ELF-1 (cell line): ENCODE measurements around the gene DNAJA4.

Source experiments
- DNase-seq: peaks from one replicate; pipeline ENCODE4 v3.0.0-alpha.2; 2016; ENCODE audit warnings: low read depth, low spot score

The DNAJA4 gene

DNA sequence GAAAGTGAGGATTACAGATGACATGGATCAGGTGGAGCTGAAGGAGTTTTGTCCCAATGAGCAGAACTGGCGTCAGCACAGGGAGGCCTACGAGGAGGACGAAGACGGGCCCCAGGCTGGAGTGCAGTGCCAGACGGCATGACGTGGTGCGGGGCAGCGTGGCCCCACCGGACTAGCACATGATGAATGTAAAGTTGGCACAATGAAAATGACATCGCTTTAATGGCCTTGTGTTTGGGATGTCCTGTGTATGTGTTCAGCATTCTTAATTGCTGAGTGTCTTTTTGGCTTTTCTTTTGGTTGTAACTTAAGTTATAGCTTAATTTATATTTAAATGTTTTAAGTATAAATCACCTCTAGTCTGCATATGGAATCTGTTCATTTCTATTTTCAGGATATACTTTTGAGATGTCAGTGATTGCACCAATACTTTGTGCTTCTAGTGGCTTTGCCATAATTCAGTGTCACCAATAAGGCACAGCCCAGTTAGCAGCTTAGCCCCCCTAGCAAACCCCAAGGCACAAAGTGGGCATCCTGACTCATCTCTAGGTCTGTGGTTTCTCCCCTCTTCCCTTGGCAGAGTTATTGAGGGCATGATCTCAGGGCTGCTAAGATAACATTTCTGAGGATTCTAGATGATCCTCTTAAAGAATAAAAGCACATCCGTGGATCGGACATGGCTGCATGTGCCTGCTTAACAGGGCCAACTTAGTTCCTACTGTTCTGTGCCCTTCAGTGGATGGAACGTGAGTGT is 16.1 kb downstream of the DNAJA4 start:
- no peak for DNase-seq

DNA sequence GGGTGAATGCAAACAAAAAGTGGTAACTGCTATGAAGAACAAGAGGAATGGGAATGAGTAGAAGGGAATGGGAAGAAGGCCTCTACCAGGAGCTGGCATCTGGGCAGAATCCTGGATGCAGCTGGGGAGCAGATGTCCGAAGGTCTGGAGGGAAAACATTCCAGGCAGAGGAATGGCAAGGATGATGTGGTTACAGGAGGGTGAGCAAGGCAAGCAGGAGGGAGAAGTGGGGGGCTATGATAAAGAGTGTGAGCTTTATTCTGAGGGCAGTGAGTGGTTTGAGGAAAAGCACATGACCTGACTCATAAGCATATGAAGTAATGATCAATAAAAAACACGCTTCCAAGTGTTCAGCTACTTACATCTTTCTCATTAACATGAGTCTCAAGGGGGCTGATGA is 18.0 kb downstream of the DNAJA4 start:
- DNase-seq: no peak

- DNase-seq: no peak
Measured at GRCh38 chr15:78284758-78285157, 20.4 kb downstream of the DNAJA4 start.

DNA sequence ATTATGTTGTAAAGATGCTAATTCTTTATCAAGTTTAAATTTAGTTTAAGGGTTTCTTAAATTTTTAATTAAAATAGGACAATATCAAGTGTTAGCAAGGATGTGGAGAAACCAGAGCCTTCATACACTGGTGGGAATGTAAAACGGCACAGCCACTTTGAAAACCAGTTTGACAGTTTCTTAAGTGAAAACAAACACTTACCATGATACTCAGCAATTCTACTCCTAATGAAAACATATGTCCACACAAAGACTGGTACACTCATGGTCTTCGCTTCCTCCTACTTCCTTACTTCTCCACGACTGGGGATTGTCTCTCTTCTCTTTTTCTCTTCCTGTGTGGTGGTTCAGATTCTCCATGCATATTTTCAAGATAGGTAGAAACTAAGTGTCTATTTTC is 25.9 kb downstream of the DNAJA4 start:
- no peak for DNase-seq

GRCh38 chr15:78291052-78291451 is 26.7 kb downstream of the DNAJA4 start:
- DNase-seq: no peak

DNA sequence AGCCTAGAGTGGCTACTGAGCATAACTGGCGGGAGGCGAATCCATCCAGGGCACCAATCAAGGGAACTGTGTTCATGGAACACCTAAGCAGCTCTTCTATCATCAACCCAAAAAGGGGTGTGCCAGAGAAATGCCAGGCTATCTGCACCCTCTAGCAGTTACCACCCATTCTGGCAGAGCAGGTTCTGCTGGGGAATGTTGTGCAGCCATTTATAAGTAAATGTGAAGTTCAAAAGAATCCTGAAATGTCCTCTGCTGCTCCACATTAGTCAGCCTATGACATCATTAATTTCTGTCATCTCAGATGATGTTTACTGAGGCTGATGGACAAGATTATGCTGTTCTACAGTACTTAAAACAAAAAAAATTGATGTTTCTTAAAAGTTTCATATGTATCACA is 27.3 kb downstream of the DNAJA4 start:
- DNase-seq: no peak

- no peak for DNase-seq
Measured at GRCh38 chr15:78292219-78292618, 27.9 kb downstream of the DNAJA4 start.

DNA sequence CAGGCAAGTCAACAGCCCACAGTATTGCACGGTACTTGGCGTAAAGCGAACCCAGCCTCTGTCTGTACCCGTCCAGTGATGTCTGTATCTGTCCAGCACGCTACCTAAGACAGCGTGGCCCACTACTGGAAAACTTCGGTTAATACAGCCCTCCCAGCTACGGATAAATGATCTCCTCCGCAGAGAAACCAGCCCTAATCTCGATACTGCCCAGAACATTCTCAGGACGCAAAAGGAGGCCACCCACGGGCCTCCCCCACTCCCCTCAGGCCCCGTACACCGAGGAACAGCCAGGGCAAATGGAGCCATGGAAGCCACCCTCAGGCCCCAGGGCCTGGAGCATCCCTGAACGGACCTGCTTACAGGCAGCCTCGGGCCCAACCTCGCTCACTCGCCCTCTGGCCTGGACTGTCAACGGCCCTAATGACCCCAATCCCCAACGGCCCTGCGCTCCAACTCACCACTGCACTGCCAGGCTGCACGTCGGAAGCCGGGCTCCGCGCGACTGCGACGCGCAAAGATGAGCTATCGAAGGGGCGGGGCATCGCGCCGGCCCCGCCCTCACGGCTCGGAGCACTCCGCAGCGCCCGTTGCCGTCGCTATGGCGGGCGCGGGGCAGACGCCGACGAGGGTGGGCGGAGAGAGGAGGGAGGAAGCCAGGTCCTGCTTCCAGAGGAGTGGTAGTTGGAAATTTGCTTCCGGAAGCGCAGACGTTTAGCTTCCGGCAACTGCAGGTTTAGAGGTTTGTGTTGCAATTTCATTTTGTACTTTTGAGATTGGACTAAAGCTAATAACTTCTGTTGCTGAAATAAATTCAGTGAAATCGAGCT is 35.0 kb downstream of the DNAJA4 start, which contains the start of gene SKIC8:
SKIC8 (minus strand) TSS at position 509 of the 830 bp plus-strand sequence. CDS start 3,923 bp downstream, outside the sequence.
- peak; percentile 98 for DNase-seq

- no peak for DNase-seq
Measured at GRCh38 chr15:78301326-78301725, 37.0 kb downstream of the DNAJA4 start.

DNA sequence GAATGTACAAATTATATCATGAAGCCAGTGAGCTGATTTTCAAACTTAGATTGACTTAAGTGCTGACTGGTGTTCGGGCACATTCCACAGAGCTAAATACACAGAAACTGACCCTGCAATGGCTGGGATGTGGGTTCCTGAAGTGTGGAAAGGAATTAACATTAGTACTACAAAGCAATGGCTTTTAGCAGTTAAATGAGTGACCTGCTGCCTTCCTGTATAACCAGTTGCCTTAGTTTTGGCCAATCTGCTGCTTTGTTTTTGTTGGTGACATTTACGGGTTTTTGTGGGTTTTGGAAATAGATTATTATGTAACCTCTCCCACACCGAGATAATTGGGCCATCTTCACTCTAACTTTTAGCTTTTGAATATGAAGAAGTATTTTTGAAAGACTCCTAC is 37.5 kb downstream of the DNAJA4 start:
- DNase-seq: no peak

DNA sequence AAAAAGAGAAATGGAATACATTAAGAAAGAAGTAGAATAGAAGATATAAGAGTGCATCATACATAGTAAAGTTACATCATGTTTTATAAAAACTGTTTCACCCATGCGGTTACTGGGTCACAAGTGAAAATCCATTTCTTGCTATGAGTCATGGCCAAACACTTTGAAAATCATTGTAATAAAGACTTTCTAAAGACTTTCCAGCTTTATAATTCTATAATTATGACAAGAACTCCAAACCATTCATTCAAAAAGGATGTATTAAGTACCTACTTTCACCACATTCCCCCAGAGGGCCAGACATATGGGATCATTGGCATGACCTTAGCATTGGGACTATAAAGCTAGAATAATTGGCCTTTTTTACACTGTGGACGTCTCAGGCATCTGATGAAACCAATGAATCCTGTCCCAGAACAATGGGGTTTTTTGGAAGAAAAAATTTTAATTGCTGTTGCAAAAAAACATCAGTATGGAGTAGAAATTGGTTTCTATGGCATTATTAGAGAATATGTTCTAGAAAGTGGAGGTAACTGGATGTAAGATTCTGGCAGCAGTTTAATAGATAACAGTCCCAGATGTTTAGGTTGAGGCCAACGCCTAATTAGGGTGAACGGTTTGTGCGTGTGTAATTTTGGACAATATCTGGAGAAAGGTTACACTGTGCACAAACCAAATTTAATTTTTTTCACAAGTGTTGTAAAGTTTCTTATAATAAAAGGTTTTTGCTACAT is 38.4 kb downstream of the DNAJA4 start:
- DNase-seq: no peak

DNA sequence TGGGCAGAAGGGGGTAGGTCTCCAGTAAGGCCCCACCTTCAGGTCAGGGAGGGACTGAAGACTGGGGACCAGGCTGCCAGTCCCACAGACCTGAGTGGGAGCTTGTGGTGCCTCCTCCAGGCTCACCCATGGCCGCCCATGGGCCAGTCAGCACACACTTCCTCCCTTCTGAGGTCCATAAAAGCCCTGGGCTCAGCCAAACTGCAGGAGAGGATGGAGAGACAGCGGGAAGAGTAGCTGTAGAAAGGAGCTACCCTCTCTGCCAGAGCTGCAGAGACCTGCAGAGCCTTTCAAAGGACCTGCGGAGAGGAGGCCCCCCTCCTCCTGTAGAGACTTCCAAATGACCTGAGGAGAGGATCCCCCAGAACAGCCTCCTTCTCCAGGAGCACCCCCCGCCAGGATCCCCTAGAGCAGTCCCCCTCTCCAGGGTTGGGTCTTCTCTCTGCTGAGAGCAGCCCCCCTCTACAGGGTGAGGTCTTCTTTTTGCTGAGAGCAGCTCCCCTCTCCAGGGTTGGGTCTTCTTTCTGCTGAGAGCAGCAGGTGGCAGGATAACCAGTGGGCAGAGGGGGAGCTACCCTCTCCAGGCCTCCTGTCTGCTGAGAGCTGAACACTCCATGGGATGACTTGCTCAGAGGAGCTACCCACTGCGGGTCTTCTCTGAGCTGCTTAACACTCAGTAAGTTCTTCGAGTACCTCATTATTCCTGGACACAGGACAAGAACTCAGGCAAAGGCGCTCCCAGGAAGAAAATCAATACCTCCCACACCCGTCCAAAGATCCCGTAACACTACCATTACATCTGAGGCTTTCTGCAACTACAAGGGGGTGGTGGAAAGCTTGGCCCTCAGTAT is 40.1 kb downstream of the DNAJA4 start:
- DNase-seq: no peak

DNA sequence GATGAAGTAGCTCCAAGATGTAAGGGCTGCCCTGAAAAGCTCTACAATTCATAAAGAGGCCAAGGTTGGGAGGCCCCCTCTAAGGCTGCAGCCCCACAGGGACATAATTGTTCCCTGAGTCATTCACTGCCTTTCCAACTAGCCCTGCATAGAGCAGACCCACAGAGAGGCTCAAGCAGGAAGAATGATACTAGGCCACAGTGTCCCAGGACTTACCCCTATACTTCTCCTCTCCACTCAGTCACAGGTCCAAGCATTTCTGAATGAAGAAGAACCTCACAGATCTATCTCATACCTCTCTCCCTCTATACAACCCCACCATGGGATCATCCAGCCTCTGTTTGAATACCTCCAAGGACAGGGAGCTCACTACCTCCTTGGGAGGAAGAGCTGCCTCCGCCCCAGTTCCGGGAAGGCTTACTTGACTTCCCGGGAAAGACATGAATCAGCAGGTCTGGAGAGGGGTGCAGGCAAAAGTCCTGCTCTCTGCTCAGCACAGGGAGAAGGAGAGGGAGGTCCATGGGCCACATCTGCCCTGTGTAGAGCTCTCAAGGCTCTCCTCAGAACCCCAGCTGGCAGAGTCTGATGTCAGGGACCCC is 41.9 kb downstream of the DNAJA4 start:
- DNase-seq: no peak

DNA sequence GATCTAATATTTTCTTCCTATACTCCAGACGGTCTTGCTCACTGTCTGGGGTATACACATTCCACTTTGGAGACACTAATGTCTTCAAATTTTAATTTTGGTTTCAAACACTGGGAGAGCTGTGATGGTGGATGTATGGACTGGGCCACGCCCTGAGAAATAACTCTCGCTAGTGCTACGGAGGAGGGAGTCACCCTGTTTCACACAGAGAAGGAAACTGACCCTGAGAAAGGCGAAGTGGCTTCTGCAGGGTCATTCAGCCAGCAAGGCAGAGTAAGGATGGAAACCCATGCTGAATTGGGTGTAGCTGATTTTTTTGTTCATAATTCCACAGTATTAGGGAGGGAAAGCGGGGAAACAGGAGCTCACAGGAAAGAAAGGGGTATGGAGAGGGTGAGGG is 43.6 kb downstream of the DNAJA4 start:
- DNase-seq: no peak

DNA sequence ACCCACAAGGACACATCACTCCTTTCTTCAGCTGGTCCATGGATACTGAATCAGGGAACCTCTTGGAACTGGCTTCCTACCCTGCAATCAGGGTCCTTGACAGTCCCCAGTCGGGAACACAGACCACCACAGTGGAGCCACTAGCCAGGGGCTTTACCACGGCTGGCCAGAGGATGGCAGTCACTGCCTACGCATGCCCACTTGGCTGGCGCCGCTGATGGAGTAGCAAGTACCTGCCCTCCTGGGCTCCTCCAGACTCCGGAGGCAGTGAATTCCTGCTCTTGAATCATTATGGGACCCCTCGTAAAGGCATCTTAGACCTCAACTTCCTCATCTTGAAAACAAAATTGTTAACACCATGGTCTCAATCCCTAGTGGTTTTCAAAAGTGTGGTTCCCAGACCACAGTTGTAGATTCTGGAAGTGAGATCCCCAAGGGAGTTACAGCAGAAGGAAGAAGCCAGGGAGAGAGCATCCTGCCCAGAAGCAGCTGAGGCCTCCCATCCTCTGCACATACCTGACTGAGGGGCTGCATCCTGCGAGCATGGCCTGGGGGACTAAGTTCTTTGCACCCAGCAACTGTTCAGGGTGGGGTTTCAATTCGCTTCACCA is 44.2 kb downstream of the DNAJA4 start:
- peak; percentile 87 for DNase-seq

DNA sequence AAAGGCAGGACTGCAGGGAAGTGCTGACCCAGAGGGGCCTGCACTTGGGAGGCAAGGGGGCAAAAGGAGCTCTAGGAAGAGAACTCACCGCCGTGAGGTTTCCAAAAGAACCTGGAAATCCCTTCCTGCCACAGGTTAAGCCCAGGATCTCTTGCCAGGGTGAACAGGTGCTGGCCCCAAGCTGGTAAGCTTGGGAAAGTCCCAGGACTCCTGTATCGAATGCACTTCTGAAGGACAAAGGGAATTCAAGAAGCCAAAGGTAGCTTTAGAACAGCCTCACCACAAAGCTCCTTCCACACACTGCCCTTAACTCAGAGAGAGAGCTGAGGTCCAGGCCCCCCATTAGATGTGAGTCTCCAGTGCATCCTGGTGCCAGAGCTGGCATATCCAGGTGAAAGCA is 46.9 kb downstream of the DNAJA4 start:
- DNase-seq: no peak

GRCh38 chr15:78312536-78312935 is 48.2 kb downstream of the DNAJA4 start:
- peak; percentile 84 for DNase-seq

GRCh38 chr15:78312957-78313356 is 48.6 kb downstream of the DNAJA4 start:
- DNase-seq: no peak

GRCh38 chr15:78313383-78313782 is 49.0 kb downstream of the DNAJA4 start:
- no peak for DNase-seq

GRCh38 chr15:78314181-78314581 is 49.8 kb downstream of the DNAJA4 start:
- no peak for DNase-seq
